ENCODE data around the gene CKLF.
"Not testable (repeated sequence)": the region's sequence is repeated elsewhere in the genome, so short reads cannot be mapped to it uniquely, and the experiment has no call there.

Gene CKLF

DNA sequence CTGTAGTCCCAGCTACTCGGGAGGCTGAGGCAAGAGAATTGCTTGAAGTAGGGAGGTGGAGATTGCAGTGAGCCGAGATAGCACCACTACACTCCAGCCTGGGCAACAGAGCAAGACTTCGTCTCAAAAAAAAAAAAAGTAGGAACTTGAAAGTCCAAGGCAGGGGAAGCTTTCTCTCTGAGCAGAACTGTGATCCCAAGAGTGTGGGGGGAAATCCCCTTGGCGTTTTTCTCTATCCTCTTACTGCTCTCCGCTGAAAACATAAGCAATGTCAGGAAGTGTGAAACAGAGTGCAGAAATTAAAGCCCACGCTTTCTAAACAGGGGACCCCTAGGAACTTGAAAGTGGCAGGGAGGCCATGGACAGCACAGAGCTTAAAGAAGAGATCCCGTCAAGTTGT, 42.4 kb downstream of the CKLF start:
- Histone ChIP-seq H3K27me3 (ENCODE audit: low read depth, low read length) (no peaks in the 10 kb centered on the region), H3K4me3 (ENCODE audit: low read depth in 1 of 2, low read length in 2 of 2) (no peak overlapping the region), H3K27ac (ENCODE audit: low read length) (no peak overlapping the region), H3K36me3 (ENCODE audit: control insufficient read depth in 1 of 2, insufficient read depth in 2 of 2, low read length in 2 of 2) (no peaks in the 10 kb centered on the region), H3K9me3 (ENCODE audit: control insufficient read depth in 1 of 2, low read length in 2 of 2) (no peaks in the 10 kb centered on the region), H3K4me1 (ENCODE audit: control insufficient read depth in 1 of 2, insufficient read depth in 2 of 2, low read length in 2 of 2) (no peaks in the 10 kb centered on the region)

DNA sequence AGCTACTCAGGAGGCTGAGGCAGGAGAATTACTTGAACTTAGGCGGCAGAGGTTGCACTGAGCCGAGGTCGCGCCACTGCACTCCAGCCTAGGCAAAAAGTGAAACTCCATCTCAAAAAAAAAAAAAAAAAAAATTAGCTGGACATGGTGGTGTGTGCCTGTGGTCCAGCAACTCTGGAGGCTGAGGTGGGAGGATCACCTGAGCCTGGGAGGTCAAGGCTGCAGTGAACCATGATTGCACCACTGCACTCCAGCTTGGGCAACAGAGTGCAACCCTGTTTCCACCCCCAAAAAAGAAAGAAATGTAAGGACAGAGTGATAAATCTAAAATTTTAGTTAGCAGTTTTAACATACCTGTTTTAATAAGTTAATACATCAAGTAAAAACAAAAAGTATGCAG, 44.2 kb downstream of the CKLF start:
- H3K36me3 ChIP-seq (ENCODE audit: control insufficient read depth in 1 of 2, insufficient read depth in 2 of 2, low read length in 2 of 2); H3K27me3 ChIP-seq (ENCODE audit: low read depth, low read length); H3K4me1 ChIP-seq (ENCODE audit: control insufficient read depth in 1 of 2, insufficient read depth in 2 of 2, low read length in 2 of 2): not testable (repeated sequence)

DNA sequence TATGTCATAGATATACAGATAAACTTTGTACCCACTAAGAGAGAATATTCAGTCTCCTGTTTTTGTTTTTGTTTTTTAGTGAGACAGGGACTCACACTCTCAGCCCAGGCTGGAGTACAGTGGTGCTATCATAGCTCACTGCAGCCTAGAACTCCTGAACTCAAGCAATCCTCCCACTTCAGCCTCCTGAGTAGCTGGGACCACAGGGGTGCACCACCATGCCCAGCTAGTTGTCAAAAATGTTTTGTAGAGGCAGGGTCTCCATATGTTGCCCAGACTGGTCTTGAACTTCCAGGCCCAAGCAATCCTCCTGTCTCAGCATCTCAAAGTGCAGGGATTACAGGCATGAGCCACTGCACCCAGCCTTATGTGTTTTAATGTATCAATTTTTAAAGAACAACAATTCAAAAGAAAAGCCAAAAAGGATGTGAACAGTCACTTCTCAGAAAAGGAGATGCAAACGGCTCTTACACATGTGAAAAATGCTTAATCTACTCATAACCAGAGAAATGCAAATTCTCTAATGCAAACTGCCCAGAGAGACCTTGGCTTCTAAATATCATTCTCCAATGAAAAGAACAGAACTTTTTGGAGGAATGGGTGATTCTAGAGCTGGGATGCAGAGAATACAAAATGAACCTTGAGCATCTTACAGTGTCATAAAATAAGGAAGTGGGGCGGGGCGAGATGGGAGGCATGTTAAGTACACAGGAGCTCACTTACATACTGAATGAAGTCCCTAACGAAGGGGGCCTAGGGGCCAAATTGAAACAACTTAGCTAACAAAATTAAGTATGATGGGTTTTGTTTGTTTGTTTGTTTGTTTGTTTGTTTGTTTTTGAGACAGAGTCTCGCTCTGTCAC, 44.8 kb downstream of the CKLF start:
- Histone ChIP-seq H3K4me3 (ENCODE audit: low read depth in 1 of 2, low read length in 2 of 2) (no peak overlapping the region), H3K9me3 (ENCODE audit: control insufficient read depth in 1 of 2, low read length in 2 of 2) (no peaks in the 10 kb centered on the region), H3K36me3 (ENCODE audit: control insufficient read depth in 1 of 2, insufficient read depth in 2 of 2, low read length in 2 of 2) (no peaks in the 10 kb centered on the region), H3K27ac (ENCODE audit: low read length) (no peak overlapping the region), H3K27me3 (ENCODE audit: low read depth, low read length) (no peaks in the 10 kb centered on the region), H3K4me1 (ENCODE audit: control insufficient read depth in 1 of 2, insufficient read depth in 2 of 2, low read length in 2 of 2) (no peaks in the 10 kb centered on the region)

More for the DNA sequence above, 44.2 kb downstream of the CKLF start:
- H3K4me3 ChIP-seq (ENCODE audit: low read depth in 1 of 2, low read length in 2 of 2); H3K9me3 ChIP-seq (ENCODE audit: control insufficient read depth in 1 of 2, low read length in 2 of 2); H3K27ac ChIP-seq (ENCODE audit: low read length): not testable (repeated sequence)

DNA sequence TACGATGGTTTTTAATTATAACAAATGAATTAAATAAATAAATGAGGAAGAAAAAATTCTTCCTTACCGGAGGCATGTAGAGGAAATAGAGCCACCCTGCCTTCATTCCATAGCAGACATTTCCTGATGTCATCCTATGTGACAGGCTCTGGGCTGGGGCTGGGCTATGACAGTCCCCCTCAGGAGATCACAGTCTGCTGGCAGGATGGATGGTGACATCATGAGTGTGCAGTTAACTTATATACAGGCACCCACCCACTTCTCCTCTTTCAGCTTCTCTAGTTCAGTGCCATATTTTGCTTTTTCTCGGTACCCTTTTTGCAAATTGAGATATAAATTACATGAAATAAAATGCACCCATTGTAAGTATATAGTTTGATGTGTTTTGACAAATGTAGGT, 45.7 kb downstream of the CKLF start:
- H3K9me3 ChIP-seq (ENCODE audit: control insufficient read depth in 1 of 2, low read length in 2 of 2), result no peaks in the 10 kb centered on the region
- no peaks in the 10 kb centered on the region for H3K4me1 ChIP-seq (ENCODE audit: control insufficient read depth in 1 of 2, insufficient read depth in 2 of 2, low read length in 2 of 2)
- H3K4me3 ChIP-seq (ENCODE audit: low read depth in 1 of 2, low read length in 2 of 2), result no peak overlapping the region
- no peak overlapping the region for H3K27ac ChIP-seq (ENCODE audit: low read length)
- no peaks in the 10 kb centered on the region for H3K27me3 ChIP-seq (ENCODE audit: low read depth, low read length)
- no peaks in the 10 kb centered on the region for H3K36me3 ChIP-seq (ENCODE audit: control insufficient read depth in 1 of 2, insufficient read depth in 2 of 2, low read length in 2 of 2)

DNA sequence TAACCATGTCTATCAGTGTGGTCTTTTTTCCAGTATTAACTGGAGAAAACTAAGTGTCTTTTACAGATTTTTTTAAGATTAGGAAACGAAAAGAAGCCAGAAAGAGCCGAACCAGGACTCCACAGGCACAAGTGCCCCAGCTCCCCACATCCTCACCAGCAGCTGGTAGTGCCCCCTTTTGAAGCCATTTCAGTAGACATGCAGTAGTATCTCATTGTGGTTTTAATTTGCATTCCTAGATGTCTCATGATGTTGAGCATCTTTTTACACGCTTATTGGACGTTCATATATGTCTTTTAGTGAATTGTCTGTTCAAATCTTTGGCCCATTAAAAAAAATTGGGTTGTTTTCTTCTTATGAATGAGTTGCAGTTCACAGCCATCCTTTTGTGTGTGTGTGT, 47.4 kb downstream of the CKLF start:
- Histone ChIP-seq H3K4me3 (ENCODE audit: low read depth in 1 of 2, low read length in 2 of 2) (no peak overlapping the region), H3K27me3 (ENCODE audit: low read depth, low read length) (no peaks in the 10 kb centered on the region), H3K36me3 (ENCODE audit: control insufficient read depth in 1 of 2, insufficient read depth in 2 of 2, low read length in 2 of 2) (no peaks in the 10 kb centered on the region), H3K9me3 (ENCODE audit: control insufficient read depth in 1 of 2, low read length in 2 of 2) (no peaks in the 10 kb centered on the region), H3K27ac (ENCODE audit: low read length) (no peak overlapping the region), H3K4me1 (ENCODE audit: control insufficient read depth in 1 of 2, insufficient read depth in 2 of 2, low read length in 2 of 2) (peaks cover 0 to 7% of the 10 kb centered on the region in 2 donors)

DNA sequence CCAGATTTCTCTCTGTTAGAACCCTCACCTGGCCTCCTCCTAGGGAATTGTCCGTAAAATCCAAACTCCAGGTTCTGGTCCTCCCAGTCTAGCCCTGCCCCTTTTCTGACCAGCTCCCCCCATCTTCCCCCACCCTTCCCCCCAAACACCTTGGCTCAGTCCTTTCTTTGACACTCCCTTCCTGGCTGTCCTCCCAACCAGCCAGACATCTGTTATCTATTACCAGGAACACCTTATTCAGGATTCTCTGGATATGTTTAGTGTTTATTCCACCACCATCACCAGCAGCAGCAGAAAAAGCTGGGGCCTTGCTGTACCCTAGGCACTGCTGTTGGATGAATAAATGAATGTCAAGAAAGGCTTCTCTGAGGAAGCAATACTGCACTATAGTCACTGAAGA, 48.1 kb downstream of the CKLF start:
- H3K27ac ChIP-seq (ENCODE audit: low read length), result no peak overlapping the region
- H3K27me3 ChIP-seq (ENCODE audit: low read depth, low read length), result no peaks in the 10 kb centered on the region
- H3K36me3 ChIP-seq (ENCODE audit: control insufficient read depth in 1 of 2, insufficient read depth in 2 of 2, low read length in 2 of 2), result no peaks in the 10 kb centered on the region
- no peaks in the 10 kb centered on the region for H3K9me3 ChIP-seq (ENCODE audit: control insufficient read depth in 1 of 2, low read length in 2 of 2)
- no peak overlapping the region for H3K4me3 ChIP-seq (ENCODE audit: low read depth in 1 of 2, low read length in 2 of 2)
- peaks cover 0 to 7% of the 10 kb centered on the region in 2 donors for H3K4me1 ChIP-seq (ENCODE audit: control insufficient read depth in 1 of 2, insufficient read depth in 2 of 2, low read length in 2 of 2)

DNA sequence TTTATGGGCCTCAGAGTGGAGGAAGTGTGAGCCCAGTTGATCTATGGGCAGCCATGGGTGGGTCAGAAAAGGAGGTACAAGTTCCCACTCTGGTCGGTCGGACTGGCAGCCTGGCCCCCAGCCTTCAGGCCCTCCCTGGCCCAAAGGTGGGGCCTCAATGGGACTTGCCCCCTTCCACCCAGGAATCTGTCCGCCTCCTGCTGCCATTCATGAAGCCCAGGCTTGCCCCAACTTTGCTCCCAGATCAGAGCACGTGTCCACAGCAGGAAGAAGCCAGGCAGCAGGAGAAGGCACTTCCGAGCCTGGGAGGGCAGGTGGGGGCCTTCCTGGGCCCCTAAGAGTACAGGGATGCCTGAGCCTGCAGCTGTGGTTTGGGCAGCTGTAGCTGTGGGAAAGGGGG, 49.1 kb downstream of the CKLF start:
- H3K4me1 ChIP-seq (ENCODE audit: control insufficient read depth in 1 of 2, insufficient read depth in 2 of 2, low read length in 2 of 2), result peaks cover 0 to 12% of the 10 kb centered on the region in 2 donors
- H3K9me3 ChIP-seq (ENCODE audit: control insufficient read depth in 1 of 2, low read length in 2 of 2), result no peaks in the 10 kb centered on the region
- no peak overlapping the region for H3K4me3 ChIP-seq (ENCODE audit: low read depth in 1 of 2, low read length in 2 of 2)
- H3K36me3 ChIP-seq (ENCODE audit: control insufficient read depth in 1 of 2, insufficient read depth in 2 of 2, low read length in 2 of 2), result no peaks in the 10 kb centered on the region
- H3K27ac ChIP-seq (ENCODE audit: low read length), result no peak overlapping the region
- H3K27me3 ChIP-seq (ENCODE audit: low read depth, low read length), result no peaks in the 10 kb centered on the region

DNA sequence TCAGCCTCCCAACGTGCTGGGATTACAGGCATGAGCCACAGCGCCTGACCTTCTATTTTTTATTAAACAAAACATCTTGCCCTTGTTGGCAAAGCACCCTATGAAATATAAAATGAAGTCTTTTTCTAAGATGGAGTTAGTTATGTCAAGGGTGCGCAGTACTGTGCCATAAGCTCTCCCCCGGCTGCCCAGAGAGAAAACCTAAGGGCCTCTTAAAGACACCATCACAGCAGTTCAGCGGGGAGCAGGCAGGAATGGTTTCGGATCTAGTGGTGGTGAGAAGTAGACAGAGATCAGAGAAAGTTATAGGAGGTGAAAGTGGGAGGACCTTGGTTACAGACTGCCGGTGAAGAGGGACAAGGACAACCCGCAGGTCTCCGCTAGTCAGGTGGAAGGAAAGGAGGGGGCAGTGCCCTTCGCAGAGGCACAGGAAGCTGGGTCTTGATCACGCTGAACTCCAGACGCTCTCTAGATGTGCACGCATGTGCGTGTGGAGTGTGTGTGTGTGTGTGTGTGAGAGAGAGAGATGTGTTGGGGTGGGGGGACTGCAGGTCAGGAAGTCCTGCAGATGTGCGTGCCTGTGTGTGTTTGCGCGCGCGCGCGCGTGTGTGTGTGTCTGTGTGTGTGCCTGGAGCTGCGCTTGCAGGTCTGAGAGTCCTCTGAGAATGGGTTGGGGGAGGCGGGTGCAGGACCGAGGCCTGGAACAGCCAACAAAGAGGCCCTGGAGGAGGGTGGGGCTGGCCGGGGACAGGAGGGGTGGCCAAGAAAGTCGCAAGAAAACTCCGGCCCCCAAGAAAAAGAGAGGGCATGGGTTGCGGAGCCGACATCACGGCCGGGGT, 51.4 kb downstream of the CKLF start:
- no peaks in the 10 kb centered on the region for H3K27me3 ChIP-seq (ENCODE audit: low read depth, low read length)
- H3K36me3 ChIP-seq (ENCODE audit: control insufficient read depth in 1 of 2, insufficient read depth in 2 of 2, low read length in 2 of 2), result no peaks in the 10 kb centered on the region
- H3K4me1 ChIP-seq (ENCODE audit: control insufficient read depth in 1 of 2, insufficient read depth in 2 of 2, low read length in 2 of 2), result peaks cover 0 to 23% of the 10 kb centered on the region in 2 donors
- no peak overlapping the region for H3K27ac ChIP-seq (ENCODE audit: low read length)
- H3K9me3 ChIP-seq (ENCODE audit: control insufficient read depth in 1 of 2, low read length in 2 of 2), result no peaks in the 10 kb centered on the region
- peak overlapping the region; percentile 60 to 75 for H3K4me3 ChIP-seq (ENCODE audit: low read depth in 1 of 2, low read length in 2 of 2)

DNA sequence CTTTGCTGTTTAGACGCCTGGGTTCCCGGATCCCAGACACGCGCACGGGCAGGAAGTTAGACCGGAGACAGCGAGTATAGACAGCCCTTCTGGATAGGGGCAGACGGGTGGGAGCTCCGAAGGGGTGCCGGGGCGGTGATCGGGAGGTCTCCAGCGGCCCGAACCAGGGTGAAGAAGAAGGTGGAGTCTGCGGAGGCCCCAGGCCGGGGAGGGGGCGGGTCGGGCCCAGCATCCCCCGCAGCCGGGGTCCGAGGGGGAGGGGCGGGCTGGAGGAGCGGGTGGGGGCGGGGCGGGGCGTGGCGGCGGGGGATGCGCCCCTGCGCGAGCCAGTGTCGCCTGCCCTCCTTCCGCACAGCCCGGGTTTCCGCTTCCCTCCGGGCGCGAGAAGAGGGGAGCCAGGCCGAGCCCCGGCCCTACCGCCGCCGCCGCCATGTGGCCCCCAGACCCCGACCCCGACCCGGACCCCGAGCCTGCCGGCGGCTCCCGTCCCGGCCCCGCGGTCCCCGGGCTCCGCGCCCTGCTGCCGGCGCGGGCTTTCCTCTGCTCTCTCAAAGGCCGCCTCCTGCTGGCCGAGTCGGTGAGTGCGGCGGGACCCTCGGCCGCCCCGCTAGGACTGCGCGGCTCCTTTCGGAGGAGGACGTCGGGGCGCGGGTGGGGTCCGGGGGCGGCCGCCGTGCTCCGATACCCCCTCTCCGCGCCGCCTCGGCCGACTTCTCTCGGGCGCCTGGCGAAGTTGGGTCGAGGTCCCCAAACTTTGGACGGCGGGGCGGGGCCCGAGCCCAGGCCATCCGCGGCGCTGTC, 52.2 kb downstream of the CKLF start, which contains the start of gene CMTM3:
Gene CMTM3 (plus strand): TSS at position 329 of the 801 bp plus-strand sequence. CDS start 102 bp downstream, at position 431.
- Histone ChIP-seq H3K4me3 (ENCODE audit: low read depth in 1 of 2, low read length in 2 of 2) (peak within 1 kb of the TSS; percentile 60 to 75), H3K27ac (ENCODE audit: low read length) (peak within 1 kb of the TSS; percentile 23), H3K27me3 (ENCODE audit: low read depth, low read length) (no peaks in the 10 kb centered on the region), H3K4me1 (ENCODE audit: control insufficient read depth in 1 of 2, insufficient read depth in 2 of 2, low read length in 2 of 2) (peaks cover 0 to 23% of the 10 kb centered on the region in 2 donors), H3K9me3 (ENCODE audit: control insufficient read depth in 1 of 2, low read length in 2 of 2) (no peaks in the 10 kb centered on the region), H3K36me3 (ENCODE audit: control insufficient read depth in 1 of 2, insufficient read depth in 2 of 2, low read length in 2 of 2) (peaks cover 1 to 3% of the 10 kb centered on the region in 2 donors)

DNA sequence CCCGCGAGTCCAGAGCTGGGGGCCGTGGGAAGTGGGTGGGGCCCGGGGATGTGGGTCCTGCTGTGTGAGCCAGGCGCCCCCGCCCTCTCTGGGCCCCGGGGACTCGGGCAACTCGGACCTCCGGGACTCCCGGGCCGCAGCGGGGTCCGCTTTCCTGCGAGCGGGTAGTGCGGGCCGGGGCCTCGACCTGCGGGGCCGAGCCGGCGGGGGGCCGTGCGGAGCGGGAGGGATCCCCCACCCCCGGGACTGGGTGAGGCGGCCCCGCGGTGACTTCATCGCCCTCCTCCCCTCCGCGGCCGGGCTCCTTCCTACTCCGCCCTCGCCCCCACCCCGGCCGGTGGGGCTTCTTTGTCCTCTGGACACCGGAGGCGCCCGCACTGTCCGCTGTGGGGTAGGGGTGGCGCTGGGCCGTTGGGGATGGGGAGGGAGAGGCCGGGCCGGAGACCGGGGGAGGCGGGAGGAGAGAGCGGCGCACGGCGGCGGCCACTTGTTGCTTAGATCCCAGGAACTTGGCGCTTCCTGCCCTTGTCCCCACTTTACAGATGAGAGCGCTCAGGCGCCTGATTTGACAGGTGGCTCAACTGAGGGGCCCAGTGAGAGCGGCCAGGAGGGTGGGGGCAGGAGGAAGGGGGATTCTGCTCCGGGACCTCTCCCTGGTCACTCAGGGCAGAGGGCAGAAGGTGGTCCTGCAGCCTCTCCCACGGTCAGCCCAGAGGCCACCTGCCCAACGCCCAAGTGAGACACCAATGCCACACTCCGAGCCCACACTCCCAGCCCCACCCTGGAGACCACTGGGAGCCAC, 53.0 kb downstream of the CKLF start:
- Histone ChIP-seq H3K27me3 (ENCODE audit: low read depth, low read length) (no peaks in the 10 kb centered on the region), H3K9me3 (ENCODE audit: control insufficient read depth in 1 of 2, low read length in 2 of 2) (no peaks in the 10 kb centered on the region), H3K4me1 (ENCODE audit: control insufficient read depth in 1 of 2, insufficient read depth in 2 of 2, low read length in 2 of 2) (peaks cover 0 to 23% of the 10 kb centered on the region in 2 donors)

More for the DNA sequence above, 53.0 kb downstream of the CKLF start:
- Histone ChIP-seq H3K4me3 (ENCODE audit: low read depth in 1 of 2, low read length in 2 of 2) (peak overlapping the region; percentile 26 to 72), H3K27ac (ENCODE audit: low read length) (peak overlapping the region; percentile 23), H3K36me3 (ENCODE audit: control insufficient read depth in 1 of 2, insufficient read depth in 2 of 2, low read length in 2 of 2) (peaks cover 9 to 11% of the 10 kb centered on the region in 2 donors)

Data from muscle layer of duodenum (tissue), 2 donors.